H1 (cell line): ENCODE measurements around the gene RHBDF1. TPM values are rescaled to one million over a fixed set of nuclear protein-coding genes. Genes with fewer than 3 reads are reported as not detected.

Experiments used
- CTCF ChIA-PET: fragments of 300-600 bp; sonication (Branson Sonifier 250); formaldehyde crosslinking; loops from one replicate; lab custom pipeline; 2021; ENCODE audit not compliant: partially characterized antibody; lab: Charles Lee
- POLR2A ChIA-PET: fragments of 300-600 bp; sonication (Branson Sonifier 250); formaldehyde crosslinking; loops from one replicate; lab custom pipeline; 2021; ENCODE audit warnings: inconsistent platforms; ENCODE audit not compliant: partially characterized antibody; lab: Charles Lee
- DNase-seq, 2 experiments: peaks; one replicate each; pipeline versions ENCODE4 v3.0.0 to v3.0.0-alpha.2; 2010 to 2022; ENCODE audit warnings: low spot score in 2 of 2, low read depth in 1 of 2, mixed read lengths in 1 of 2
- FAIRE-seq: peaks from 2 replicates; lab custom pipeline; 2011; peaks lifted over from hg19 to GRCh38; lab: Jason Lieb, UNC
- H2AFZ ChIP-seq: 2 replicates; pipeline ENCODE4 v1.8.1; 2012; ENCODE audit warnings: low read length, inconsistent platforms
- H2AK5ac ChIP-seq: 2 replicates; pipeline ENCODE4 v1.6.1; 2013; ENCODE audit warnings: low read depth, low read length
- H2BK120ac ChIP-seq: replicated peaks from 2 replicates; pipeline ENCODE3; 2013; ENCODE audit warnings: low read depth, low read length, inconsistent platforms
- H2BK12ac ChIP-seq: 2 replicates; pipeline ENCODE4 v1.6.1; 2013; ENCODE audit warnings: low read depth, low read length
- H2BK15ac ChIP-seq: 2 replicates; pipeline ENCODE4 v1.6.1; 2013; ENCODE audit warnings: low read length
- H2BK20ac ChIP-seq: 2 replicates; pipeline ENCODE4 v1.6.1; 2013; ENCODE audit warnings: low read length
- H2BK5ac ChIP-seq: 2 replicates; pipeline ENCODE4 v1.6.1; 2013; ENCODE audit warnings: low read depth, low read length
- H3K14ac ChIP-seq: 2 replicates; pipeline ENCODE4 v1.6.1; 2013; ENCODE audit warnings: inconsistent platforms; ENCODE audit not compliant: insufficient read length
- H3K18ac ChIP-seq: 2 replicates; pipeline ENCODE4 v1.6.1; 2013; ENCODE audit warnings: low read length; ENCODE audit errors: extremely low read depth
- H3K23ac ChIP-seq: 2 replicates; pipeline ENCODE4 v1.6.1; 2013; ENCODE audit warnings: inconsistent platforms; ENCODE audit not compliant: insufficient read length
- H3K23me2 ChIP-seq: 2 replicates; pipeline ENCODE4 v1.6.1; 2013; ENCODE audit warnings: low read depth, low read length
- H3K27ac ChIP-seq: 2 replicates; pipeline ENCODE4 v1.6.1; 2011; ENCODE audit warnings: low read depth, low read length, inconsistent platforms
- H3K27me3 ChIP-seq, 4 experiments: replicated peaks in 1 of 4; 1 replicate in 1 of 4; 2 replicates in 3 of 4; pipeline versions ENCODE4 v1.6.1 to v1.8.1; 2011 to 2013; ENCODE audit warnings: low read length in 3 of 4, mild to moderate bottlenecking in 3 of 4, inconsistent platforms in 2 of 4, mixed read lengths in 2 of 4, moderate library complexity in 1 of 4; ENCODE audit not compliant: control insufficient read depth in 3 of 4, insufficient read depth in 3 of 4; ENCODE audit errors: extremely low read depth in 1 of 4
- H3K36me3 ChIP-seq, 4 experiments: 2 replicates each; pipeline versions ENCODE4 v1.6.1 to v1.8.1; 2011 to 2013; ENCODE audit warnings: mild to moderate bottlenecking in 4 of 4, low read length in 3 of 4, moderate library complexity in 2 of 4, control low read depth in 1 of 4, inconsistent platforms in 1 of 4; ENCODE audit not compliant: insufficient read depth in 4 of 4, control insufficient read depth in 2 of 4
- H3K4ac ChIP-seq: replicated peaks from 2 replicates; pipeline ENCODE3; 2013; ENCODE audit warnings: low read length, low read depth, mixed read lengths, inconsistent platforms; ENCODE audit not compliant: insufficient read length
- H3K4me1 ChIP-seq, 4 experiments: replicated peaks in 1 of 4; 1 replicate in 1 of 4; 2 replicates in 3 of 4; pipeline versions ENCODE4 v1.6.1 to v1.8.1; 2011 to 2013; ENCODE audit warnings: low read length in 3 of 4, inconsistent platforms in 2 of 4, mixed read lengths in 1 of 4; ENCODE audit not compliant: insufficient read depth in 4 of 4, control insufficient read depth in 3 of 4
- H3K4me2 ChIP-seq, 2 experiments: 2 replicates each; pipeline versions ENCODE4 v1.6.1 to v1.8.1; 2011 to 2013; ENCODE audit warnings: low read depth in 2 of 2, low read length in 2 of 2, control low read depth in 1 of 2, inconsistent platforms in 1 of 2, mild to moderate bottlenecking in 1 of 2; ENCODE audit not compliant: insufficient read depth in 1 of 2
- H3K4me3 ChIP-seq, 4 experiments: fragments of 200-600, 300-600 bp in 1 of 4; sonication (generic), shearing (Covaris generic), sonication (Bioruptor Twin) in 1 of 4; 2 replicates each; pipeline versions ENCODE4 v1.5.1 to v1.8.1; 2011 to 2016; ENCODE audit warnings: low read length in 4 of 4, low read depth in 3 of 4, control low read depth in 2 of 4, inconsistent platforms in 2 of 4, mild to moderate bottlenecking in 2 of 4, mixed read lengths in 1 of 4, moderate library complexity in 1 of 4; ENCODE audit not compliant: insufficient read depth in 2 of 4; ENCODE audit errors: extremely low read depth in 1 of 4
- H3K56ac ChIP-seq: replicated peaks from 2 replicates; pipeline ENCODE3; 2013; ENCODE audit warnings: low read depth, mild to moderate bottlenecking, mixed read lengths, low read length, inconsistent platforms; ENCODE audit not compliant: insufficient read length
- H3K79me1 ChIP-seq: 2 replicates; pipeline ENCODE4 v1.6.1; 2013; ENCODE audit warnings: low read depth, low read length, control low read depth
- H3K79me2 ChIP-seq, 2 experiments: 2 replicates each; pipeline versions ENCODE4 v1.6.1 to v1.8.1; 2012 to 2013; ENCODE audit warnings: low read length in 2 of 2, mild to moderate bottlenecking in 2 of 2, inconsistent platforms in 1 of 2; ENCODE audit not compliant: insufficient read depth in 2 of 2, control insufficient read depth in 1 of 2
- H3K9ac ChIP-seq, 4 experiments: replicated peaks in 1 of 4; 1 replicate in 1 of 4; 2 replicates in 3 of 4; pipeline versions ENCODE4 v1.6.1 to v1.8.1; 2011 to 2013; ENCODE audit warnings: low read depth in 3 of 4, low read length in 3 of 4, control low read depth in 2 of 4, mild to moderate bottlenecking in 2 of 4, moderate library complexity in 2 of 4, inconsistent platforms in 1 of 4; ENCODE audit errors: extremely low read depth in 1 of 4
- H3K9me3 ChIP-seq, 2 experiments: 2 replicates each; pipeline versions ENCODE4 v1.6.1 to v1.8.1; 2012 to 2013; ENCODE audit warnings: mild to moderate bottlenecking in 2 of 2, moderate library complexity in 2 of 2, control low read depth in 1 of 2, inconsistent platforms in 1 of 2, low read depth in 1 of 2, low read length in 1 of 2, mixed read lengths in 1 of 2; ENCODE audit not compliant: insufficient read depth in 2 of 2
- H4K20me1 ChIP-seq, 2 experiments: replicated peaks in 1 of 2; 2 replicates each; pipeline versions ENCODE3 to v1.8.1; 2011 to 2013; ENCODE audit warnings: inconsistent platforms in 2 of 2, low read length in 2 of 2, mild to moderate bottlenecking in 1 of 2; ENCODE audit not compliant: insufficient read depth in 2 of 2, control insufficient read depth in 1 of 2
- H4K5ac ChIP-seq: 2 replicates; pipeline ENCODE4 v1.6.1; 2013; ENCODE audit warnings: low read length, low read depth, mixed read lengths, inconsistent platforms; ENCODE audit not compliant: insufficient read length
- H4K8ac ChIP-seq: 2 replicates; pipeline ENCODE4 v1.8.0; 2013; ENCODE audit warnings: mild to moderate bottlenecking, moderate library complexity, low read length, inconsistent platforms; ENCODE audit not compliant: insufficient read depth; ENCODE audit errors: extremely low read depth
- H4K91ac ChIP-seq: replicated peaks from 2 replicates; pipeline ENCODE3; 2013; ENCODE audit warnings: low read length, mixed read lengths, inconsistent platforms; ENCODE audit not compliant: insufficient read length
- CEBPB ChIP-seq: IDR thresholded peaks from 2 replicates; pipeline ENCODE4 v1.6.1; 2012; ENCODE audit warnings: low read depth, low read length
- CHD2 ChIP-seq: IDR thresholded peaks from 2 replicates; pipeline ENCODE4 v1.6.1; 2012; ENCODE audit warnings: low read length, improper control_type of control experiment
- CREB1 ChIP-seq: IDR thresholded peaks from 2 replicates; pipeline ENCODE4 v1.6.1; 2012; ENCODE audit warnings: inconsistent platforms
- EGR1 ChIP-seq: IDR thresholded peaks from 2 replicates; pipeline ENCODE4 v1.6.1; 2011; ENCODE audit warnings: low read depth, low read length, borderline replicate concordance
- FOSL1 ChIP-seq: IDR thresholded peaks from 2 replicates; pipeline ENCODE4 v1.6.1; 2011; ENCODE audit warnings: mild to moderate bottlenecking, low read depth, low read length, moderate library complexity; ENCODE audit not compliant: insufficient read depth
- HDAC6 ChIP-seq: IDR thresholded peaks from one replicate; pipeline ENCODE4 v1.7.1; 2012; ENCODE audit warnings: low read depth, mild to moderate bottlenecking, inconsistent platforms, low read length, moderate library complexity
- POLR2A ChIP-seq, 2 experiments: IDR thresholded peaks; 1 replicate in 1 of 2; 2 replicates in 1 of 2; pipeline ENCODE4 v1.6.1; 2011; ENCODE audit warnings: low read depth in 2 of 2, low read length in 2 of 2, mild to moderate bottlenecking in 2 of 2; ENCODE audit errors: control extremely low read depth in 1 of 2
- RBBP5 ChIP-seq: IDR thresholded peaks from 2 replicates; pipeline ENCODE4 v1.7.1; 2012; ENCODE audit warnings: low read depth, mild to moderate bottlenecking, inconsistent platforms, low read length, moderate library complexity, borderline replicate concordance
- RFX5 ChIP-seq: IDR thresholded peaks from 2 replicates; pipeline ENCODE4 v1.6.1; 2011; ENCODE audit warnings: low read depth, low read length, improper control_type of control experiment, borderline replicate concordance
- RNF2 ChIP-seq: fragments of 200-900, 300-1000 bp; sonication (generic); IDR thresholded peaks from 2 replicates; pipeline ENCODE4 v1.7.1; 2016; ENCODE audit warnings: borderline replicate concordance, low read depth, mild to moderate bottlenecking, antibody characterized with exemption, low read length; ENCODE audit not compliant: poor library complexity, severe bottlenecking; ENCODE audit errors: missing control alignments
- SP2 ChIP-seq: IDR thresholded peaks from 2 replicates; pipeline ENCODE4 v1.6.1; 2012; ENCODE audit warnings: mild to moderate bottlenecking, low read length, inconsistent platforms
- SRF ChIP-seq: IDR thresholded peaks from 2 replicates; pipeline ENCODE4 v1.6.1; 2011; ENCODE audit warnings: mild to moderate bottlenecking, low read depth, low read length, moderate library complexity
- TCF12 ChIP-seq: IDR thresholded peaks from 2 replicates; pipeline ENCODE4 v1.6.1; 2011; ENCODE audit warnings: low read depth, mild to moderate bottlenecking, low read length
- WGBS, 2 experiments: shearing (Covaris generic) in 1 of 2; methylation state at CpG; one replicate each; pipeline versions ENCODE4 v1.1.6 to v1.1.7; 2013 to 2015; ENCODE audit warnings: low lambda C conversion rate in 2 of 2, mixed read lengths in 2 of 2, inconsistent platforms in 1 of 2, low coverage in 1 of 2, missing lambda C conversion rate in 1 of 2; ENCODE audit not compliant: insufficient replicate concordance in 2 of 2, insufficient coverage in 1 of 2, insufficient read length in 1 of 2; ENCODE audit errors: extremely low coverage in 1 of 2, missing lambda C conversion rate in 1 of 2; 5-methylcytosine and 5-hydroxymethylcytosine counted together
- polyA plus RNA-seq, 7 experiments: library from polyadenylated mRNA; depleted of rRNA in 3 of 7; stranded (reverse) in 5 of 7; unstranded in 2 of 7; fragments of >200 nt in 5 of 7; fragments of 200-250 nt in 2 of 7; gene quantifications; 1 replicate in 5 of 7; 2 replicates in 1 of 7; 4 replicates in 1 of 7; pipeline versions ENCODE4 v1.2.1 to v1.2.3, GENCODE V29; 2011 to 2013; ENCODE audit warnings: missing spikeins in 2 of 7, mixed read lengths in 2 of 7
- total RNA-seq: library from RNA; stranded (reverse); fragmentation: NEBNext Ultra II Directional; extraction: Animal tissue kit (Norgen Biotek cat#: 25700); gene quantifications from 2 replicates; pipeline ENCODE4 v1.2.1, GENCODE V29; 2021
- TF ChIP-seq, protein P1 (sequence below): IDR thresholded peaks from 2 replicates; pipeline ENCODE4 v1.6.1; 2011; ENCODE audit warnings: low read depth, mild to moderate bottlenecking, low read length; ENCODE audit not compliant: insufficient read depth

RHBDF1 gene
- total and polyA plus RNA-seq, 2 of the 8 experiments (the other 6 are each of a cell fraction or from before 2014, with no cell fraction given), result 37.4 to 51.6 TPM

- no peak overlapping the region for H2BK15ac ChIP-seq
- no peaks in the 10 kb centered on the region for H3K4me1 ChIP-seq
- no peak overlapping the region for H3K14ac ChIP-seq
- H3K9me3 ChIP-seq, result no peaks in the 10 kb centered on the region
- H3K56ac ChIP-seq, result no peak overlapping the region
- peaks cover 24 to 50% (median 41%) of the 10 kb centered on the region in 4 experiments for H3K36me3 ChIP-seq
- H3K79me2 ChIP-seq, result no peaks in the 10 kb centered on the region
- H2BK120ac ChIP-seq, result no peak overlapping the region
- H3K79me1 ChIP-seq, result no peaks in the 10 kb centered on the region; the same call in 1 of the 2 replicates
- DNase-seq, result no peak
- no peak overlapping the region for H3K9ac ChIP-seq
- no peak overlapping the region for H4K91ac ChIP-seq
- H2BK5ac ChIP-seq, result no peak overlapping the region
- no peak overlapping the region for H4K8ac ChIP-seq
- H3K23me2 ChIP-seq, result no peaks in the 10 kb centered on the region
- no peak overlapping the region for H3K18ac ChIP-seq
- no peak for FAIRE-seq
- H3K23ac ChIP-seq, result no peak overlapping the region
- H4K5ac ChIP-seq, result no peak overlapping the region
- H4K20me1 ChIP-seq, result peaks cover 7 to 22% of the 10 kb centered on the region in 2 experiments
- no peak overlapping the region for H3K4me2 ChIP-seq
- H3K27ac ChIP-seq, result no peak overlapping the region
- CTCF ChIA-PET, result interaction anchor here (1.4 to 21.2 kb wide), 2 partner anchors 9 to 26 kb away, joined by 5 to 856 read pairs; partner anchors contain the start of gene MPG
- no peak overlapping the region for H3K4ac ChIP-seq
- POLR2A ChIA-PET, result interaction anchor here (0.8 to 16.6 kb wide), 8 partner anchors 9 to 47 kb away, joined by 3 to 153 read pairs (median 4); no protein-coding TSS in a partner anchor
- H2AFZ ChIP-seq, result no peak overlapping the region
- H2AK5ac ChIP-seq, result no peak overlapping the region
- H2BK20ac ChIP-seq, result no peak overlapping the region
- WGBS, 2 experiments, result 90% methylated on average over 10 of the region's 11 CpGs; no CpG with 5 or more reads in 1 of the 2 experiments
- no peaks in the 10 kb centered on the region for H3K27me3 ChIP-seq
- no peak overlapping the region for H3K4me3 ChIP-seq
- H2BK12ac ChIP-seq, result no peak overlapping the region
- TF ChIP-seq, protein P1, sequence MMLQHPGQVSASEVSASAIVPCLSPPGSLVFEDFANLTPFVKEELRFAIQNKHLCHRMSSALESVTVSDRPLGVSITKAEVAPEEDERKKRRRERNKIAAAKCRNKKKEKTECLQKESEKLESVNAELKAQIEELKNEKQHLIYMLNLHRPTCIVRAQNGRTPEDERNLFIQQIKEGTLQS, result no peak
- TF ChIP-seq CEBPB (no peak), SRF (no peak), EGR1 (no peak), RFX5 (no peak), POLR2A (IDR thresholded peaks at IDR 0.05; ENCODE audit: control extremely low read depth in 1 of 2, low read depth in 2 of 2, low read length in 2 of 2) (no peak), HDAC6 (no peak), RBBP5 (no peak), SP2 (no peak), CREB1 (no peak), RNF2 (no peak), CHD2 (no peak), FOSL1 (no peak), TCF12 (no peak)
These were observed 12.3 kb downstream of the RHBDF1 start for GRCh38 chr16:60166-60565.
